ENCODE data around the gene PAPSS1.

Gene PAPSS1

GRCh38 chr4:107757283-107757682 is 37.2 kb upstream of the PAPSS1 start:
- TF ChIP-seq CTCF (IDR thresholded peaks at IDR 0.05; ENCODE audit: insufficient read depth, low read length) (no peak), GABPA (IDR thresholded peaks at IDR 0.05; ENCODE audit: low read depth) (no peak), REST (IDR thresholded peaks at IDR 0.05; ENCODE audit: insufficient replicate concordance, low read depth) (no peak)
- H3K4me3 ChIP-seq (replicated peaks; ENCODE audit: insufficient read depth, low read length) = no peak overlapping the region
- H3K27ac ChIP-seq (replicated peaks) = no peak overlapping the region
- no peaks in the 10 kb centered on the region for H3K27me3 ChIP-seq (ENCODE audit: insufficient read depth, poor library complexity, severe bottlenecking)
- DNase-seq (ENCODE audit: low read depth in 1 of 2, low spot score in 1 of 2) = peak; percentile 26 to 70

- no peak for DNase-seq (ENCODE audit: low read depth in 1 of 2, low spot score in 1 of 2)
- H3K27me3 ChIP-seq (ENCODE audit: insufficient read depth, poor library complexity, severe bottlenecking) = no peaks in the 10 kb centered on the region
- no peak overlapping the region for H3K4me3 ChIP-seq (replicated peaks; ENCODE audit: insufficient read depth, low read length)
- no peak overlapping the region for H3K27ac ChIP-seq (replicated peaks)
- TF ChIP-seq GABPA (IDR thresholded peaks at IDR 0.05; ENCODE audit: low read depth) (no peak), REST (IDR thresholded peaks at IDR 0.05; ENCODE audit: insufficient replicate concordance, low read depth) (no peak), SPI1 (IDR thresholded peaks at IDR 0.05; ENCODE audit: borderline replicate concordance, low read depth) (no peak), POLR2AphosphoS5 (IDR thresholded peaks at IDR 0.05; ENCODE audit: low read depth) (no peak), CTCF (IDR thresholded peaks at IDR 0.05; ENCODE audit: insufficient read depth, low read length) (no peak)
Measured at GRCh38 chr4:107755841-107756356, 35.9 kb upstream of the PAPSS1 start.

GRCh38 chr4:107751670-107752069 is 31.6 kb upstream of the PAPSS1 start:
- no peak for DNase-seq (ENCODE audit: low read depth in 1 of 2, low spot score in 1 of 2)

More at GRCh38 chr4:107751670-107752069, 31.6 kb upstream of the PAPSS1 start:
- H3K4me3 ChIP-seq (replicated peaks; ENCODE audit: insufficient read depth, low read length) = no peak overlapping the region
- H3K27me3 ChIP-seq (ENCODE audit: insufficient read depth, poor library complexity, severe bottlenecking) = no peaks in the 10 kb centered on the region
- no peak overlapping the region for H3K27ac ChIP-seq (replicated peaks)
- TF ChIP-seq GABPA (IDR thresholded peaks at IDR 0.05; ENCODE audit: low read depth) (no peak), CTCF (IDR thresholded peaks at IDR 0.05; ENCODE audit: insufficient read depth, low read length) (no peak), SPI1 (IDR thresholded peaks at IDR 0.05; ENCODE audit: borderline replicate concordance, low read depth) (no peak), POLR2AphosphoS5 (IDR thresholded peaks at IDR 0.05; ENCODE audit: low read depth) (no peak), REST (IDR thresholded peaks at IDR 0.05; ENCODE audit: insufficient replicate concordance, low read depth) (no peak)
